ENCODE measurements around the gene PCTP. TPM values are rescaled to one million over a fixed set of nuclear protein-coding genes. Genes with fewer than 3 reads are reported as not detected.

The PCTP gene
- total and polyA plus RNA-seq, 2 of the 4 experiments (the other 2 are of a cell fraction): 11.6 to 12.9 TPM

DNA sequence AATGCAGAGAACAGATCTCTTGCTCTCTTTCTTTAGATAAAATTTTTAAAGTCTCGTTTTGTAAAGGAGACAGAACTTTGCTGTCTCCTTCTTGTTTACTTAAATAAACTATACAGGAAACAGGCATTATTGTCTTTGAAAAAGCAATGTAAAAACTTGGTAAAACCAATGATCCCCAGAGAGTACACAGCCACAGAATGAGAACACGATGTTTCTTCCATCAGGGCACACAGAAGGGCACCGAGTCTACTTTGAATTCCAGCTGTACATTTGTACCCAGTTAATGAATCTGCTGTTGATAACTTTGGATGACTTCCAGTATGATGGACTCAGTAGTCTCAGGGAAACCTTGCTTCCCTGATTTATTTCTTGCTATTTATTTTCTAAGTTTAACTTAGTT lies 20.0 kb upstream of the PCTP start:
- Histone ChIP-seq H4K8ac (ENCODE audit: low read depth in 2 of 2, low read length in 2 of 2) (no peak overlapping the region), H2BK120ac (ENCODE audit: low read depth, low read length) (no peak overlapping the region), H3K18ac (ENCODE audit: low read depth, low read length) (no peak overlapping the region), H3K56ac (ENCODE audit: extremely low read depth, insufficient read depth, low read length) (no peak overlapping the region), H4K91ac (ENCODE audit: insufficient read depth, low read depth, low read length) (no peak overlapping the region), H4K5ac (ENCODE audit: low read depth, low read length) (no peak overlapping the region), H2BK15ac (ENCODE audit: low read depth, low read length) (no peak overlapping the region), H4K20me1 (ENCODE audit: insufficient read depth, low read length) (no peaks in the 10 kb centered on the region), H3K14ac (replicated peaks; ENCODE audit: low read depth, low read length) (no peak overlapping the region), H3K4me2 (ENCODE audit: low read depth, low read length) (no peak overlapping the region), H2BK20ac (ENCODE audit: low read depth, low read length) (no peak overlapping the region), H3K9me3 (ENCODE audit: control insufficient read depth, insufficient read depth, low read length) (no peaks in the 10 kb centered on the region), H3K23ac (ENCODE audit: low read depth, low read length) (no peak overlapping the region), H2AK5ac (ENCODE audit: low read depth, low read length) (no peak overlapping the region), H3K4me1 (ENCODE audit: control insufficient read depth, insufficient read depth, low read length) (peaks cover 25% of the 10 kb centered on the region), H2AFZ (replicated peaks; ENCODE audit: low read length, poor library complexity) (no peak overlapping the region), H3K27ac (ENCODE audit: insufficient read depth, low read length) (no peak overlapping the region), H3K36me3 (ENCODE audit: control insufficient read depth, insufficient read depth, low read length) (no peaks in the 10 kb centered on the region), H3K27me3 (ENCODE audit: control insufficient read depth, insufficient read depth, low read length) (no peaks in the 10 kb centered on the region), H3K79me1 (ENCODE audit: low read depth in 1 of 2, low read length in 2 of 2) (no peaks in the 10 kb centered on the region), H2AK9ac (replicated peaks; ENCODE audit: low read depth, low read length, poor library complexity) (no peak overlapping the region), H3K4me3 (ENCODE audit: insufficient read depth, low read depth, low read length) (no peak overlapping the region), H3K9ac (ENCODE audit: low read depth, low read length) (no peak overlapping the region), H3K9me1 (ENCODE audit: insufficient read depth, low read length) (peaks cover 7% of the 10 kb centered on the region), H2BK5ac (ENCODE audit: low read depth, low read length, poor library complexity, severe bottlenecking) (no peak overlapping the region), H3K4ac (ENCODE audit: low read depth, low read length) (no peak overlapping the region)
- in situ Hi-C loops (cut with MboI; ENCODE audit: low sequenced_read_pairs): no loop called here
- ChIA-PET CTCF (interaction anchor here (0.8 kb wide), 1 partner anchor 200 kb away, joined by 3 read pairs; no protein-coding TSS in a partner anchor), POLR2A (ENCODE audit: unreplicated experiment) (interaction anchor here (0.6 kb wide), 1 partner anchor 154 kb away, joined by 3 read pairs; no protein-coding TSS in a partner anchor)
- no CpG with 5 or more reads among the region's 3 CpGs for WGBS, 2 experiments (ENCODE audit: extremely low coverage in 2 of 2, insufficient read length in 1 of 2)
- ATAC-seq (ENCODE audit: low read depth) (no peak), DNase-seq (no peak)
- dilution Hi-C loops (cut with HindIII; ENCODE audit: low sequenced_read_pairs, unreplicated experiment): no loop called here
- intact Hi-C loops (cut with micrococcal nuclease): loop anchor here (5.0 kb wide), 1 partner anchor 966 kb away; no protein-coding TSS in a partner anchor
- BruUV-seq (replicated peaks): no TSS peak
- TF ChIP-seq NFE2L2 (IDR thresholded peaks at IDR 0.05; ENCODE audit: low read depth, low read length) (no peak), RCOR1 (IDR thresholded peaks at IDR 0.05; ENCODE audit: insufficient replicate concordance, low read length) (no peak), FOS (IDR thresholded peaks at IDR 0.05; ENCODE audit: low read depth, low read length) (no peak)

Data from IMR-90 (cell line).